GM19324 (cell line): ENCODE data around the gene DPP4.
"Not testable (repeated sequence)": the region's sequence is repeated elsewhere in the genome, so short reads cannot be mapped to it uniquely, and the experiment has no call there.

Source experiments
- ATAC-seq: cut with Tn5 transposase; IDR thresholded peaks from one replicate; pipeline ENCODE4 v1.9.1; 2021; ENCODE audit warnings: mild to moderate bottlenecking, moderate library complexity; ENCODE audit not compliant: unreplicated experiment, low FRiP score

The DPP4 gene

GRCh38 chr2:161994761-161995520 lies 79.1 kb downstream of the DPP4 start:
- ATAC-seq = no peak

DNA sequence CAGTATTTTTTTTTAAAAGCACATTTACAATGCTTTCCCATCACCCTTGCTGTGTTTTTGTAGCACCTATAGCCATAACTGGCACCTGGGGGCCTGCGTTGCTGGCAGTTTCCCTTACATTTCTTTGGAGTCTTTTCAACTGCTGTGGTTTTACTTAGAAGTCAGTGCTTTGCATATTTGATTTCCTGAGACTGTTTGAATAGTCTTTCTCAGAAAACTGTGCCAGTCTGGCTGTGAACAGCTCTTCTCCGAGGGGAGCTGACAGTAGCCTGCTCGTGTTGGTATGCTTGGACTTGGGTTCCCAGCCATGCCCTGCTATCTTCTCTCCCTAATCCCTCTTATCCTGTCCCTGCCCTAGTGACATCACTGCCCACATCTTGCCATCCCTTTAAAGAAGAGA lies 81.5 kb downstream of the DPP4 start:
- ATAC-seq = peak; percentile 94

DNA sequence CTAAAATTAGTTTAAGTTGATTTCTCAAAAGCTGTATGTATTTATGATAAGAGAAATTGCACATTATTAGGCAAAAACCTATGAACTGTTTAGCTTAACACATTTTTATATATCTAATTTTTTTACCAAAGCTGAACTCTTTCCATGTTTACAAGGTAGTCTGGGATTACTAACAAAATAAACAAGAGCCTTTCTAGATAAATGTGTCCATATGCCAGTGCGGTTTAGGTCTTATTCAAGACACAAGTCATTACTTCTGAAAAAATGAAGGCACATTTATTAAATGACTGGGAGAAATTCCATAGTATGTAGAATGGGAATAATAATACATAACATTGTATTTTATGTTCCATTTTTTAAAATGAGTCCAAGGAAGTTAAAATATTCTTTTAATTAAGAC lies 82.0 kb downstream of the DPP4 start:
- no peak for ATAC-seq

- ATAC-seq = no peak
Measured at GRCh38 chr2:161990741-161991140, 83.3 kb downstream of the DPP4 start.

- no peak for ATAC-seq
Measured at GRCh38 chr2:161990036-161990435, 84.0 kb downstream of the DPP4 start.

DNA sequence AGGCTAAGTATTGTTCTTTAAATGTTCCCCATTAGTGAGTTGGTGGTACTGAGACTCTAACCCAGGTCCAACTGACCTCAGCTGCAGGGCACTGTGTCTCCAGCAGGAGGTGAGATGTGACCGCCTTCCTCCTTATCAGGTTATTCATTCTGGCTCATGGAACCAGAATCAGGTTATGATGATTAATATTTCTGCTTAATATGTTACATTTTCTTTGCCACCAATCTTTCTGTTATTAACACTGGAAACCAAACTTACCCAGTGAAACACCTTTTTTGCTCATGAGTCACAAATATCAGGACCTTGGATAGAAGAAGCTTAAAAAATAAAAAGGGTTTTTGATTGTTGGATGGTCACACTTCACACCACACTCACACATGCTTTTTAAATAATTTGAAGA lies 85.4 kb downstream of the DPP4 start:
- ATAC-seq = no peak

- no peak for ATAC-seq
Measured at GRCh38 chr2:161987311-161987710, 86.7 kb downstream of the DPP4 start.

DNA sequence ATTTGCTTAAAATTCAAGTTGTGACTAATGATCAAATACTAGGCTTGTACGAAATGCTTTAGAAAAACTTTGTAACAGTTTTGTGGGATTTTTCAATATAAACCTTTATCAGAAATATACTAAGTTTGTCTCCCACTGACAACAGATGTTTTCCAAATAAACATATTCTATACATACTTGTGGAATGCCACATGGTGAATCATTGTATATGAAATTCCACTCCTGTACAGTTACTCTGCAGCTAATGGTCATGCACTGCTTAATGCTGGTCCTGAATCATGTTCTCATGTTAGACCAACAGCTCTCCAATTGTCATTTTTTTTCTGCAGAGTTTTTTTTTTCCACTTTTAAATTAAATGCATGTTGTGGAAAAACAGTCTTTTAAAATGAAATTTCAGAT lies 90.1 kb downstream of the DPP4 start:
- ATAC-seq = no peak

GRCh38 chr2:161983331-161983651 lies 90.7 kb downstream of the DPP4 start:
- ATAC-seq = no peak

DNA sequence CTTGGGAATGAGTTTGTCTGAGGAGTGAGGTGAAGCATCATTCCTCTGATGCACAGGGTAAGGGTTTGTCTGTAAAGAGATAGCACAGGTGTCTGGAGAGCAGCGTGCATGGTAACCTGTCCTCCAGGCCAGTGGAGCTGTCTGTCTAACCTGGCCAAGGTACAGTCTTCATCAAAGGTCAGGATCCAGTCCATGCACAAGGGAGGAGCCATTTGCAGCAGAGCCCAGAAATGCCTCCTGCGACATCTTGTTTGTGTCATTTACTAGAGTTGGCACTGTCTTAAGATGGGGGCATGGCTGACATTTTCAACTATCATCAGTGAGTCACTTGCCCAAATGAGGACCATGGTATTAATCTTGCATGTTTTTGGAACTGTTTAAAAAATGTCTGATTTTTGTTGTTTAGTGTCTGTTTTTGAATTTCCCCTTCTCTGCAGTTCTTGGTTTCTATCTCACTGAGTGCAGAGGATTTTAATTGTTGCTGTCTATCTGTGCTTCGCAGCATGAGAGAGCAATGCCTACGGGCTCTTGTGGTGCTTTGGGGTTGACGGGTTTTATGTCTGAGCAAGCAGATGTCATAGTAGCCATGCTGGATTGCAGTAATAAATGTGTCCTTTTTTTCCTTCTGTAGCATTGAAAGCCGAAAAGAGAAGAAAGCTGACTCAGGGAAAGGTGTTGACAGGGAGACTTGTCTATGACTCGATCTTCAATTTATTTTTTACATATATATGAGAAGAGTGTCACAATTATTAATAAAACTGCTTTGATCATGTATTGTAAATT lies 91.3 kb downstream of the DPP4 start:
- no peak for ATAC-seq

- no peak for ATAC-seq
Measured at GRCh38 chr2:161981679-161982250, 92.2 kb downstream of the DPP4 start.

- ATAC-seq = no peak
Measured at GRCh38 chr2:161980976-161981375, 93.0 kb downstream of the DPP4 start.

DNA sequence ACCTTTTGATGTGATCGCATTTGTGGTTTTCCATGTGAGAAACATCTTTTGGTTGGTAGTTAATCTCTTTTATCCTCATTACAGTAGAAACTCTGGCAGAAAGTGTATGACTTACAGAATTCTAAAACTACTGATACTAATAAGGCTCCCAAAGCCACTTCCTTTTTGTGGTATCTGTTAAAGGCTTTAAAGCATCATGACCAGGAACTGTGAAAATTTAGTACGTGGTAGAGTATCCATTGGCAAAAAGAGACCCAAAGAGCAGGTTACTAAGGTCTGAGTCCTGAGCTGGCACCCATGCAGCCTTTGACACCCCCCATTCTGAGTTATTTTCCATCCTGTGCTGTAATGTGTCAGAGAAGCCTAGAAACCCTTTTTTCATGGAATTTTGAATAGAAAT lies 94.5 kb downstream of the DPP4 start:
- no peak for ATAC-seq

- ATAC-seq = not testable (repeated sequence)
Measured at GRCh38 chr2:161977926-161978325, 96.1 kb downstream of the DPP4 start.

- no peak for ATAC-seq
Measured at GRCh38 chr2:161976917-161977316, 97.1 kb downstream of the DPP4 start.

DNA sequence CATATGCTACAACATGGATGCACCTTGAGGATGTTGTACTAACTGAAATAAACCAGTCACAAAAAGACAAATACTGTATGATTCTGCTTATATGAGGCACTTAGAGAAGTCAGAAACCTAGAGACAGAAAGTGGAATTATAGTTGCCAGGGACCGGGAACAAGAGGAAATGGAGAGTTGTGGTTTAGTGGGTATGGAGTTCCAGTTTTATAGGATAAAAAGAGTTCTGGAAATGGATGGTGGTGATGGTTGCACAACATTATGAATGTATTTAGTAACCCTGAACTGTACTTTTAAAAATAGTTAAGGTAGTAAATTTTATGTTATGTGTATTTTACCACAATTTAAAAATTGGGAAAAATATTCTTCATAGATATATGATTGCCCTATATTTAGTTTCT lies 97.7 kb downstream of the DPP4 start:
- ATAC-seq = no peak

GRCh38 chr2:161975813-161976160 lies 98.2 kb downstream of the DPP4 start:
- no peak for ATAC-seq

- no peak for ATAC-seq
Measured at GRCh38 chr2:161975062-161975812, 98.8 kb downstream of the DPP4 start.

- no peak for ATAC-seq
Measured at GRCh38 chr2:161974461-161974860, 99.6 kb downstream of the DPP4 start.

- no peak for ATAC-seq
Measured at GRCh38 chr2:161972866-161973265, 101.1 kb downstream of the DPP4 start.

DNA sequence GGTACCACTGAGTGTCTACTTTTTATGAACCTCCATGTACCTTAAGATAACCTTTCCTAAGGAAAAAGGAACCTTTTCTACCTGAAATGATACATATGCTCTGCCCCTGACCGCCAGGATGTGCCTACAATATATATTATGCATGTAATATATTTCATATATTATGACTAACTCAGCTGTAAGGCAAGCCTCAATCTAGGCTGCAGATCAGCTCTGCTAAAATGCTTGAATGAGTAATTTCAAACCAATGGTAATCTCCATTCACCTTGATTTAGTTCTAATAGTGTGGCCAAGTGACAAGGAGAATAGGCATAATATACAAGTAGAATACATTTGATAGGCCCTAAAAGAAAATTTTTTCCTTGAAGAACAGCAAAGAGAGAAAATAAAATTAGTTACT lies 101.8 kb downstream of the DPP4 start:
- no peak for ATAC-seq
